WTC11 (cell line): ENCODE measurements around the gene SELENOV. TPM values are rescaled to one million over a fixed set of nuclear protein-coding genes. Genes with fewer than 3 reads are reported as not detected.

Source experiments
- ARID4B ChIP-seq: sonication (generic); formaldehyde crosslinking; IDR thresholded peaks from 2 replicates; pipeline ENCODE4 v1.8.0; 2023; ENCODE audit warnings: missing genetic modification reagents, mild to moderate bottlenecking, borderline replicate concordance
- ATF2 ChIP-seq: sonication (generic); formaldehyde crosslinking; IDR thresholded peaks from 2 replicates; pipeline ENCODE4 v1.8.1; 2022; ENCODE audit warnings: low read depth, missing genetic modification reagents, borderline replicate concordance
- ATF3 ChIP-seq: sonication (generic); formaldehyde crosslinking; conservative IDR thresholded peaks from 2 replicates; pipeline ENCODE4 v1.8.1; 2022; ENCODE audit warnings: mild to moderate bottlenecking, missing genetic modification reagents
- ATF6 ChIP-seq: sonication (generic); formaldehyde crosslinking; IDR thresholded peaks from 2 replicates; pipeline ENCODE4 v1.8.1; 2023; ENCODE audit warnings: mild to moderate bottlenecking, missing genetic modification reagents
- E2F5 ChIP-seq: sonication (generic); formaldehyde crosslinking; IDR thresholded peaks from 2 replicates; pipeline ENCODE4 v1.8.1; 2022; ENCODE audit warnings: mild to moderate bottlenecking, moderate library complexity, missing genetic modification reagents
- ESRRA ChIP-seq: sonication (generic); formaldehyde crosslinking; IDR thresholded peaks from 2 replicates; pipeline ENCODE4 v1.8.1; 2022; ENCODE audit warnings: mild to moderate bottlenecking, missing genetic modification reagents, borderline replicate concordance
- ETV6 ChIP-seq: sonication (generic); formaldehyde crosslinking; IDR thresholded peaks from 2 replicates; pipeline ENCODE4 v1.8.1; 2022; ENCODE audit warnings: mild to moderate bottlenecking, missing genetic modification reagents
- FOXK1 ChIP-seq: sonication (generic); formaldehyde crosslinking; IDR thresholded peaks from 2 replicates; pipeline ENCODE4 v1.8.0; 2022; ENCODE audit warnings: mild to moderate bottlenecking, moderate library complexity, missing genetic modification reagents
- FOXP1 ChIP-seq: sonication (generic); formaldehyde crosslinking; IDR thresholded peaks from 2 replicates; pipeline ENCODE4 v1.8.0; 2022; ENCODE audit warnings: missing genetic modification reagents, mild to moderate bottlenecking, moderate library complexity, borderline replicate concordance
- GRHL2 ChIP-seq: fragments of 250-450 bp; sonication (Bioruptor Pico); IDR thresholded peaks from 2 replicates; pipeline ENCODE4 v1.8.0; 2022; ENCODE audit warnings: mild to moderate bottlenecking, moderate library complexity; ENCODE audit not compliant: insufficient replicate concordance, severe bottlenecking
- GTF2I ChIP-seq: fragments of 250-450 bp; sonication (Bioruptor Pico); conservative IDR thresholded peaks from 2 replicates; pipeline ENCODE4 v1.4.0; 2021; ENCODE audit warnings: mild to moderate bottlenecking
- IRF2 ChIP-seq: sonication (generic); formaldehyde crosslinking; IDR thresholded peaks from 2 replicates; pipeline ENCODE4 v1.8.0; 2022; ENCODE audit warnings: low read depth, missing genetic modification reagents, borderline replicate concordance
- NFE2L1 ChIP-seq: sonication (generic); formaldehyde crosslinking; IDR thresholded peaks from 2 replicates; pipeline ENCODE4 v1.8.1; 2023; ENCODE audit warnings: missing genetic modification reagents
- NFYB ChIP-seq: sonication (generic); formaldehyde crosslinking; conservative IDR thresholded peaks from 2 replicates; pipeline ENCODE4 v1.8.0; 2022; ENCODE audit warnings: low read depth, missing genetic modification reagents
- STAT6 ChIP-seq: sonication (generic); formaldehyde crosslinking; conservative IDR thresholded peaks from 2 replicates; pipeline ENCODE4 v1.8.1; 2023; ENCODE audit warnings: mild to moderate bottlenecking, low read depth, missing genetic modification reagents, moderate library complexity
- TEAD4 ChIP-seq: sonication (generic); formaldehyde crosslinking; IDR thresholded peaks from 2 replicates; pipeline ENCODE4 v1.8.0; 2022; ENCODE audit warnings: mild to moderate bottlenecking, missing genetic modification reagents
- TP53 ChIP-seq: sonication (generic); formaldehyde crosslinking; IDR thresholded peaks from 2 replicates; pipeline ENCODE4 v1.8.1; 2023; ENCODE audit warnings: mild to moderate bottlenecking, missing genetic modification reagents
- ZBTB43 ChIP-seq: sonication (generic); formaldehyde crosslinking; IDR thresholded peaks from 2 replicates; pipeline ENCODE4 v1.8.1; 2023; ENCODE audit warnings: mild to moderate bottlenecking, missing genetic modification reagents
- ZMAT4 ChIP-seq: fragments of 250-450 bp; sonication (Bioruptor Pico); IDR thresholded peaks from 2 replicates; pipeline ENCODE4 v1.9.0; 2021; ENCODE audit warnings: mild to moderate bottlenecking
- ZNF121 ChIP-seq: sonication (generic); formaldehyde crosslinking; IDR thresholded peaks from 2 replicates; pipeline ENCODE4 v1.8.0; 2023; ENCODE audit warnings: missing genetic modification reagents
- ZNF425 ChIP-seq: fragments of 250-450 bp; sonication (Bioruptor Pico); conservative IDR thresholded peaks from 2 replicates; pipeline ENCODE4 v1.9.0; 2021; ENCODE audit warnings: mild to moderate bottlenecking
- total RNA-seq: library from RNA; stranded (reverse); gene quantifications from 3 replicates; pipeline ENCODE4 v1.2.3, GENCODE V29; 2021

The SELENOV gene
- total RNA-seq, 1 experiment from 2014 or later, result 12.6 TPM

GRCh38 chr19:39502640-39503417 is 12.1 kb upstream of the SELENOV start (continued):
- TF ChIP-seq TEAD4 (peak; percentile 97), ZMAT4 (CRISPR knock-in tag) (no peak), ESRRA (peak; percentile 100), TP53 (CRISPR knock-in tag) (peak; percentile 100), ATF3 (peak; percentile 63), FOXK1 (peak; percentile 99), NFYB (peak; percentile 69), GRHL2 (no peak), ARID4B (CRISPR knock-in tag) (peak; percentile 99), STAT6 (CRISPR knock-in tag) (0 out of 2 replicates have a peak, but pooled peaks have one; percentile 68), ATF2 (CRISPR knock-in tag) (peak; percentile 88), IRF2 (CRISPR knock-in tag) (peak; percentile 94), FOXP1 (CRISPR knock-in tag) (peak; percentile 100), ETV6 (CRISPR knock-in tag) (peak; percentile 100), ATF6 (no peak), ZNF121 (CRISPR knock-in tag) (peak; percentile 95), ZBTB43 (peak; percentile 99), NFE2L1 (CRISPR knock-in tag) (peak; percentile 98), ZNF425 (CRISPR knock-in tag) (no peak), E2F5 (CRISPR knock-in tag) (peak; percentile 99), GTF2I (CRISPR knock-in tag) (no peak)
